Neural progenitor cell (in vitro differentiated cells): ENCODE results near the gene MYRIP. TPM values are rescaled to one million over a fixed set of nuclear protein-coding genes. Genes with fewer than 3 reads are reported as not detected.

Experiments
- DNase-seq: peaks from one replicate; pipeline ENCODE4 v3.0.0-alpha.2; 2016; ENCODE audit warnings: low spot score
- H2AFZ ChIP-seq: fragments of 200-600 bp; sonication (generic); replicated peaks from 2 replicates; pipeline ENCODE4 v1.6.1; 2016; ENCODE audit warnings: antibody characterized with exemption
- H3F3A ChIP-seq: fragments of 200-600 bp; sonication (generic); 2 replicates; pipeline ENCODE4 v1.6.1; 2016; ENCODE audit warnings: antibody characterized with exemption, low read depth
- H3K27ac ChIP-seq: fragments of 200-600 bp; sonication (generic); 2 replicates; pipeline ENCODE4 v1.5.1; 2016; ENCODE audit warnings: mild to moderate bottlenecking
- H3K27me3 ChIP-seq: fragments of 200-600 bp; sonication (generic); 2 replicates; pipeline ENCODE4 v1.6.1; 2016; ENCODE audit warnings: mild to moderate bottlenecking, moderate library complexity
- H3K36me3 ChIP-seq: fragments of 200-600 bp; sonication (generic); 2 replicates; pipeline ENCODE4 v1.5.1; 2016
- H3K4me1 ChIP-seq: fragments of 200-600 bp; sonication (generic); 2 replicates; pipeline ENCODE4 v1.6.1; 2016; ENCODE audit warnings: mixed run types
- H3K4me2 ChIP-seq: fragments of 200-600 bp; sonication (generic); 2 replicates; pipeline ENCODE4 v1.6.1; 2016
- H3K4me3 ChIP-seq: fragments of 200-600 bp; sonication (generic); 2 replicates; pipeline ENCODE4 v1.5.1; 2016
- H3K79me2 ChIP-seq: fragments of 200-600 bp; sonication (generic); 2 replicates; pipeline ENCODE4 v1.6.1; 2016; ENCODE audit warnings: low read depth
- H3K9ac ChIP-seq: fragments of 200-600 bp; sonication (generic); 2 replicates; pipeline ENCODE4 v1.6.1; 2016
- H3K9me3 ChIP-seq: fragments of 200-600 bp; sonication (generic); 2 replicates; pipeline ENCODE4 v1.5.1; 2016; ENCODE audit warnings: low read depth
- H4K20me1 ChIP-seq: fragments of 200-600 bp; sonication (generic); 2 replicates; pipeline ENCODE4 v1.6.1; 2016; ENCODE audit warnings: low read depth
- H3K27ac Mint-ChIP-seq: 3 replicates; pipeline ENCODE4 v1.8.0; 2021; ENCODE audit warnings: mixed read lengths
- H3K27me3 Mint-ChIP-seq: 2 replicates; pipeline ENCODE4 v1.8.0; 2022; ENCODE audit warnings: low read depth, mild to moderate bottlenecking, inconsistent platforms, moderate library complexity, mixed read lengths; ENCODE audit not compliant: insufficient read depth
- H3K36me3 Mint-ChIP-seq: 3 replicates; pipeline ENCODE4 v1.8.0; 2021; ENCODE audit warnings: mixed read lengths
- H3K4me1 Mint-ChIP-seq: 3 replicates; pipeline ENCODE4 v1.8.0; 2021; ENCODE audit warnings: mixed read lengths
- H3K4me3 Mint-ChIP-seq: 3 replicates; pipeline ENCODE4 v1.8.0; 2021; ENCODE audit warnings: mild to moderate bottlenecking, moderate library complexity, mixed read lengths
- H3K9me3 Mint-ChIP-seq: 3 replicates; pipeline ENCODE4 v1.8.0; 2020; ENCODE audit warnings: mixed read lengths
- CTCF ChIP-seq: fragments of 200-600 bp; sonication (generic); IDR thresholded peaks from 2 replicates; pipeline ENCODE4 v1.5.1; 2017; ENCODE audit warnings: antibody characterized with exemption, mild to moderate bottlenecking
- EZH2 ChIP-seq: fragments of 200-600 bp; sonication (generic); IDR thresholded peaks from 2 replicates; pipeline ENCODE4 v1.6.1; 2017; ENCODE audit warnings: antibody characterized with exemption, mild to moderate bottlenecking, moderate library complexity
- EZH2phosphoT487 ChIP-seq: fragments of 200-600 bp; sonication (generic); IDR thresholded peaks from 2 replicates; pipeline ENCODE4 v1.6.1; 2017; ENCODE audit warnings: antibody characterized with exemption
- total RNA-seq: library from RNA; depleted of rRNA; stranded (reverse); fragments of >200 nt; gene quantifications from 2 replicates; pipeline ENCODE4 v1.2.3, GENCODE V29; 2015; ENCODE audit warnings: low replicate concordance

Gene MYRIP
- total RNA-seq, 1 donor from 2014 or later: 0.62 TPM

GRCh38 chr3:40124918-40125317 is 315.5 kb downstream of the MYRIP start:
- Histone ChIP-seq H3K4me2 (no peak overlapping the region), H3K27ac (no peak overlapping the region), H4K20me1 (no peaks in the 10 kb centered on the region), H3F3A (no peaks in the 10 kb centered on the region), H3K36me3 (no peaks in the 10 kb centered on the region), H3K4me3 (no peak overlapping the region), H3K79me2 (no peaks in the 10 kb centered on the region), H3K9me3 (no peaks in the 10 kb centered on the region), H3K9ac (no peak overlapping the region), H2AFZ (no peak overlapping the region), H3K4me1 (no peaks in the 10 kb centered on the region), H3K27me3 (no peaks in the 10 kb centered on the region)
- peak; percentile 16 for DNase-seq
- Mint-ChIP-seq H3K27ac (no peak overlapping the region), H3K36me3 (no peaks in the 10 kb centered on the region), H3K9me3 (no peaks in the 10 kb centered on the region), H3K4me3 (no peak overlapping the region), H3K27me3 (peaks cover 5% of the 10 kb centered on the region), H3K4me1 (peaks cover 19% of the 10 kb centered on the region)
- TF ChIP-seq EZH2 (no peak), EZH2phosphoT487 (no peak), CTCF (no peak)

GRCh38 chr3:40128166-40128565 is 318.8 kb downstream of the MYRIP start:
- no peak overlapping the region for H3K4me2 ChIP-seq
- no peaks in the 10 kb centered on the region for H3K27me3 ChIP-seq
- peaks cover 2% of the 10 kb centered on the region for H3K27me3 Mint-ChIP-seq
- H3K4me3 ChIP-seq: no peak overlapping the region
- no peak overlapping the region for H3K9ac ChIP-seq
- H3K36me3 Mint-ChIP-seq: no peaks in the 10 kb centered on the region
- H3K27ac Mint-ChIP-seq: no peak overlapping the region
- no peaks in the 10 kb centered on the region for H3K36me3 ChIP-seq
- H3F3A ChIP-seq: no peaks in the 10 kb centered on the region
- H3K4me3 Mint-ChIP-seq: no peak overlapping the region
- TF ChIP-seq EZH2phosphoT487: no peak
- TF ChIP-seq EZH2: no peak
- no peak for TF ChIP-seq CTCF
- H3K4me1 ChIP-seq: no peaks in the 10 kb centered on the region
- no peak overlapping the region for H3K27ac ChIP-seq
- no peaks in the 10 kb centered on the region for H3K9me3 ChIP-seq
- no peak for DNase-seq
- peaks cover 5% of the 10 kb centered on the region for H3K4me1 Mint-ChIP-seq
- H2AFZ ChIP-seq: no peak overlapping the region
- H3K9me3 Mint-ChIP-seq: peaks cover 5% of the 10 kb centered on the region
- H4K20me1 ChIP-seq: no peaks in the 10 kb centered on the region
- H3K79me2 ChIP-seq: no peaks in the 10 kb centered on the region

- Histone ChIP-seq H4K20me1 (no peaks in the 10 kb centered on the region), H3K9ac (no peak overlapping the region), H3F3A (no peaks in the 10 kb centered on the region), H3K36me3 (no peaks in the 10 kb centered on the region), H3K9me3 (no peaks in the 10 kb centered on the region), H3K4me3 (no peak overlapping the region), H2AFZ (no peak overlapping the region), H3K79me2 (no peaks in the 10 kb centered on the region), H3K4me1 (no peaks in the 10 kb centered on the region), H3K27me3 (no peaks in the 10 kb centered on the region), H3K27ac (no peak overlapping the region), H3K4me2 (no peak overlapping the region)
- Mint-ChIP-seq H3K27me3 (peaks cover 2% of the 10 kb centered on the region), H3K36me3 (peaks cover 4% of the 10 kb centered on the region), H3K4me3 (no peak overlapping the region), H3K4me1 (peaks cover 5% of the 10 kb centered on the region), H3K9me3 (peaks cover 12% of the 10 kb centered on the region), H3K27ac (no peak overlapping the region)
- no peak for TF ChIP-seq CTCF
- no peak for TF ChIP-seq EZH2phosphoT487
- no peak for TF ChIP-seq EZH2
- no peak for DNase-seq
Observed at GRCh38 chr3:40129510-40129909, 320.1 kb downstream of the MYRIP start.
